ENCODE measurements around the gene TTC12.

Gene TTC12

GRCh38 chr11:113341388-113342165, 27.2 kb downstream of the TTC12 start:
- POLR2A ChIA-PET = no interaction called here

GRCh38 chr11:113345978-113346377, 31.6 kb downstream of the TTC12 start:
- no peak for TF ChIP-seq CTCF (IDR thresholded peaks at IDR 0.05; ENCODE audit: control extremely low read depth, extremely low read depth, low read depth, missing control alignments)
- no peak for DNase-seq (ENCODE audit: extremely low spot score)
- ChIA-PET POLR2A (no interaction called here), CTCF (interaction anchor here (1.2 to 2.4 kb wide), 2 partner anchors 9 to 11 kb away, joined by 3 to 7 read pairs; no protein-coding TSS in a partner anchor)

More at GRCh38 chr11:113341388-113342165, 27.2 kb downstream of the TTC12 start:
- TF ChIP-seq CTCF (IDR thresholded peaks at IDR 0.05; ENCODE audit: control extremely low read depth, extremely low read depth, low read depth, missing control alignments) = no peak
- CTCF ChIA-PET = interaction anchor here (1.2 to 1.7 kb wide), 2 partner anchors 9 to 13 kb away, joined by 4 read pairs; no protein-coding TSS in a partner anchor
- DNase-seq (ENCODE audit: extremely low spot score) = no peak

- ChIA-PET CTCF (interaction anchor here (1.0 to 1.5 kb wide), 4 partner anchors 10 to 18 kb away, joined by 3 to 5 read pairs (median 3); no protein-coding TSS in a partner anchor), POLR2A (no interaction called here)
- DNase-seq (ENCODE audit: extremely low spot score) = no peak
- no peak for TF ChIP-seq CTCF (IDR thresholded peaks at IDR 0.05; ENCODE audit: control extremely low read depth, extremely low read depth, low read depth, missing control alignments)
Measured at GRCh38 chr11:113349528-113349927, 35.1 kb downstream of the TTC12 start.

GRCh38 chr11:113350336-113351067, 36.1 kb downstream of the TTC12 start:
- TF ChIP-seq CTCF (IDR thresholded peaks at IDR 0.05; ENCODE audit: control extremely low read depth, extremely low read depth, low read depth, missing control alignments) = no peak
- CTCF ChIA-PET = interaction anchor here (1.0 to 1.5 kb wide), 4 partner anchors 11 to 34 kb away, joined by 3 to 5 read pairs (median 4); no protein-coding TSS in a partner anchor
- no peak for DNase-seq (ENCODE audit: extremely low spot score)
- POLR2A ChIA-PET = no interaction called here

- TF ChIP-seq CTCF (IDR thresholded peaks at IDR 0.05; ENCODE audit: control extremely low read depth, extremely low read depth, low read depth, missing control alignments) = no peak
- ChIA-PET POLR2A (no interaction called here), CTCF (interaction anchor here (0.9 to 1.5 kb wide), 4 partner anchors 15 to 34 kb away, joined by 3 to 5 read pairs (median 4); no protein-coding TSS in a partner anchor)
- no peak for DNase-seq (ENCODE audit: extremely low spot score)
Measured at GRCh38 chr11:113351068-113351450, 36.7 kb downstream of the TTC12 start.

- CTCF ChIA-PET = interaction anchor here (0.9 to 1.8 kb wide), 6 partner anchors 8 to 62 kb away, joined by 3 to 5 read pairs (median 4); no protein-coding TSS in a partner anchor
- no peak for TF ChIP-seq CTCF (IDR thresholded peaks at IDR 0.05; ENCODE audit: control extremely low read depth, extremely low read depth, low read depth, missing control alignments)
- DNase-seq (ENCODE audit: extremely low spot score) = no peak
- POLR2A ChIA-PET = no interaction called here
Measured at GRCh38 chr11:113351480-113351879, 37.1 kb downstream of the TTC12 start.
